ENCODE data around the gene LUC7L2.
"Not testable (repeated sequence)": the region's sequence is repeated elsewhere in the genome, so short reads cannot be mapped to it uniquely, and the experiment has no call there.

The LUC7L2 gene

DNA sequence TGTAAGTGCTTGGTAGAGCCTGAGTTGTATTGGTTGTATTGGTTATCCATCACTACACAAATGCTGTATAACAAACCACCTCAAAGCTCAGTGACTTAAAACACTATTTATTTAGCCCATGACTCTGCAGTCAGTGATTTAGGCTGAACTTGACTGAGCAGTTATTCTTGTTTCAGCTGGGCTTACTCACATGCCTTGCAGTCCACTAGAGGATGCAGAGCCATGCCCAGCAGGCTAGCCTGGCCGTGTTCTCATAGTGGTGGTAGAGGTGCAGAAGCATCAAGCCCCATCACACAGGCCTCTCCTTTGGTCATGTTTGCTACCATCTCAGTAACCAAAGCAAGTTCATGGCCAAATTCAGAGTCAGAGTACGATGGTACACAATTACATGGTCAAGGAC, 43.9 kb downstream of the LUC7L2 start:
- Histone ChIP-seq H3K4me3 (no peak overlapping the region), H3K9me3 (replicated peaks in 1 of 11) (no peaks in the 10 kb centered on the region), H3K4me1 (no peaks in the 10 kb centered on the region), H3K9ac (no peak overlapping the region), H3K36me3 (peaks cover 95 to 100% (median 98%) of the 10 kb centered on the region in 11 experiments), H3K27ac (no peak overlapping the region), H3K4me2 (no peak overlapping the region), H4K20me1 (peaks cover 10 to 56% (median 43%) of the 10 kb centered on the region in 11 experiments; a peak in 20 of 22 replicates), H3K27me3 (no peaks in the 10 kb centered on the region)
- TF ChIP-seq Cebpa-rat (IDR thresholded peaks at IDR 0.05), result no peak

DNA sequence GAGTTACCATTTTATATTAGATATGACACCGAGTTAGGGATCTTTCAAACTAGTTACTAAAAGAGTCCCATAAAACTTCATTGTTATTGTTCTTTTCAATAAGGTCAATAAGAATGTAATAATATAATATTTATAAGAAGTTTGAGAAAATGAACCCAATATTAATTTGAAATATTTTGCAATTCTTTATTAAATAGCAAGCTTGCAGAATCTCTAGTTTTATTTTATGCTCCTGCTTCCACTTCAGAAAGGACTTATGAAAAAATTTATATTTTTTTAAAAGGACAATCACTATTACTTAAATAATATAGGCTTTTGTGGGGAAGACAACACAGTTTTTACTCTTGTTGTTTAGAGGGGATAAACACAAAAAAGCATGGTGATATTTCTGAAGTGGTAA, 47.9 kb downstream of the LUC7L2 start:
- H3K9me3 ChIP-seq (replicated peaks in 1 of 11), result no peaks in the 10 kb centered on the region
- H3K4me1 ChIP-seq, result no peaks in the 10 kb centered on the region
- peaks cover 99 to 100% (median 100%) of the 10 kb centered on the region in 11 experiments for H3K36me3 ChIP-seq
- TF ChIP-seq Cebpa-rat (IDR thresholded peaks at IDR 0.05), result no peak
- no peaks in the 10 kb centered on the region for H3K27me3 ChIP-seq
- no peak overlapping the region for H3K4me3 ChIP-seq
- H3K9ac ChIP-seq, result no peak overlapping the region
- peaks cover 2 to 33% (median 25%) of the 10 kb centered on the region in 11 experiments; a peak in 19 of 22 replicates for H4K20me1 ChIP-seq
- no peak overlapping the region for H3K27ac ChIP-seq
- H3K4me2 ChIP-seq, result no peak overlapping the region

DNA sequence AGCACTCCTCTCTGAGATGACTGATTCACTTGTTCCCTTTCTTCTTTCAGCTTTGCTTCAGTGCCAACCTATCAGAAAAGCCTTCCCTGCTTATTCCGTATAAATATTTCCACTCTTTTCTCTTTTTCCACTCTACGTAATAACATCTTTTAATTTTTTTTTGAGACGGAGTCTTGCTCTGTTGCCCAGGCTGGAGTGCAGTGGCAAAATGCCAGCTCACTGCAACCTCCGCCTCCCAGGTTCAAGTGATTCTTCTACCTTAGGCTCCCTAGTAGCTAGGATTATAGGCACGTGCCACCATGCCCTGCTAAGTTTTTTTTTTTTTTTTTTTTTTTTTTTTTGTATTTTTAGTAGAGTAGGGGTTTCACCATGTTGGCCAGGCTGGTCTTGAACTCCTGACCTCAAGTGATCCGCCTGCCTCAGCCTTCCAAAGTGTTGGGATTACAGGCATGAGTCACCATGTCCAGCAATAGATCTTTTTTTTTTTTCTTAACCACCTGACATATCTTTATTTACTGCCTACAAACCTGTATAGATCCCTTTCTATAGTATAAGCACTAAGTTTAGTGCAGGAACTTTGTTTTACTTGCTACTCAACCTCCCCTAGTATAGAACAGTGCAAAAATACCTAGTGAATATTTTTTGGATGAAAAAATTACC, 55.2 kb downstream of the LUC7L2 start:
- not testable (repeated sequence) for H3K4me3 ChIP-seq; H3K9me3 ChIP-seq (replicated peaks in 1 of 11); H3K27ac ChIP-seq; H3K27me3 ChIP-seq; H3K9ac ChIP-seq; H3K4me1 ChIP-seq; H3K4me2 ChIP-seq
- H4K20me1 ChIP-seq, result peaks cover 3 to 37% (median 17%) of the 10 kb centered on the region in 11 experiments; a peak in 15 of 22 replicates
- peaks cover 97 to 98% (median 98%) of the 10 kb centered on the region in 11 experiments for H3K36me3 ChIP-seq

DNA sequence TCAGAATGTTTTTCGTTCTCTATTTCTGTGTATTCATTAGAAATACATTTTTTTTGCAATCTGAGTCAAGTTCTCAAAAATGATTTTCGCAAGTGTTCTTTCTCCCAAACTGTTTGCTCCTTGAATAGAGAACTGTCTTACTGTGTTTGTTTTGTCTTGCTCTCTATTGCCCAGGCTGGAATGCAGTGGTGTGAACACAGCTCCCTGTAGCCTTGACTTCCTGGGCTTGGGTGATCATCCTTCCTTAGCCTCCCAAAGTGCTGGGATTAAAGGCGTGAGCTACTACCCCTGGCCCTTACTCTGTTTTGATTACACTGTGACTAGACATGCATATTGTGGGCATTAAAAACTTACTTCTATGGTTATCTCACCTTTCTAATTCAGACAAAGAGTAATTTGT, 56.7 kb downstream of the LUC7L2 start:
- no peak for TF ChIP-seq Cebpa-rat (IDR thresholded peaks at IDR 0.05)
- Histone ChIP-seq H3K4me3 (no peak overlapping the region), H3K9me3 (replicated peaks in 1 of 11) (no peaks in the 10 kb centered on the region), H3K36me3 (peaks cover 96 to 98% (median 98%) of the 10 kb centered on the region in 11 experiments), H3K4me1 (no peaks in the 10 kb centered on the region), H3K27ac (no peak overlapping the region), H3K27me3 (no peaks in the 10 kb centered on the region), H3K9ac (no peak overlapping the region), H3K4me2 (no peak overlapping the region), H4K20me1 (peaks cover 3 to 50% (median 25%) of the 10 kb centered on the region in 11 experiments; a peak in 17 of 22 replicates)

DNA sequence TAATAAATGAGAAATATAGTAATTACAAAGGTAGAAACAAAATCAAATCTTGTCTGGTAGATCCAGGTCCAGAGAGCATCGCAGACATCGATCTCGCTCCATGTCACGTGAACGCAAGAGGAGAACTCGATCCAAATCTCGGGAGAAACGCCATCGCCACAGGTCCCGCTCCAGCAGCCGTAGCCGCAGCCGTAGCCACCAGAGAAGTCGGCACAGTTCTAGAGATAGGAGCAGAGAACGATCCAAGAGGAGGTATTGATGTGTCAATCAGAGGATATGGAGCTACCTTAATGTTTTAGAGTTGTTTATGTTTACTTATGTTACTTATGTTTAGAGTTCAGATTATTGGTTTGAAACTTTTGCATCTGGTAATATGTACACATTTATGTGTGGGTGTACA, 57.8 kb downstream of the LUC7L2 start:
- Histone ChIP-seq H4K20me1 (peaks cover 0 to 61% (median 32%) of the 10 kb centered on the region in 11 experiments; a peak in 17 of 22 replicates), H3K9ac (no peak overlapping the region), H3K9me3 (replicated peaks in 1 of 11) (no peaks in the 10 kb centered on the region), H3K4me3 (no peak overlapping the region), H3K27ac (no peak overlapping the region), H3K4me1 (no peaks in the 10 kb centered on the region), H3K36me3 (peaks cover 96 to 98% (median 98%) of the 10 kb centered on the region in 11 experiments), H3K4me2 (no peak overlapping the region), H3K27me3 (no peaks in the 10 kb centered on the region)
- TF ChIP-seq Cebpa-rat (IDR thresholded peaks at IDR 0.05), result no peak

DNA sequence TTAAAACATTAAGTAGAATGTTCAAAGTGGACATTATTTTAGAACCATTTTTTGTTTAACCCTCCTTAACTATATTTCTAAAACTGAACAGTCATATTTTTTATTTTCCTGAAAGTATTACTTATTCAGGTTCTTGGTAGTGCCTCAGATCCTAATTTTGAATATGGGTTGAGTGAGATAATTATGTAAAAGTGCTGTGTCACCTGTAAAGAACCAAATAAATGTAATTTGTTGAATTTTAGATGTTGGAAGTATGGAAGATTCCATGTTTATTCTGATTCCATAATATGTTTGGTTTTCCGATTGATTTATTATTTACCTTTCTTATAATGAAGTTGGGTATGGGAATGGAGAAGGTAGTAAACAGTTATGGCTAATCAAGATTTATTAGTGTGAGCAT, 61.4 kb downstream of the LUC7L2 start:
- no peaks in the 10 kb centered on the region for H3K9me3 ChIP-seq (replicated peaks in 1 of 11)
- no peak overlapping the region for H3K4me3 ChIP-seq
- H4K20me1 ChIP-seq, result peaks cover 9 to 66% (median 35%) of the 10 kb centered on the region in 11 experiments; a peak in 16 of 22 replicates
- no peaks in the 10 kb centered on the region for H3K27me3 ChIP-seq
- H3K4me2 ChIP-seq, result no peak overlapping the region
- H3K9ac ChIP-seq, result no peak overlapping the region
- H3K27ac ChIP-seq, result no peak overlapping the region
- peaks cover 91 to 99% (median 97%) of the 10 kb centered on the region in 11 experiments for H3K36me3 ChIP-seq
- TF ChIP-seq Cebpa-rat (IDR thresholded peaks at IDR 0.05), result no peak
- no peaks in the 10 kb centered on the region for H3K4me1 ChIP-seq

DNA sequence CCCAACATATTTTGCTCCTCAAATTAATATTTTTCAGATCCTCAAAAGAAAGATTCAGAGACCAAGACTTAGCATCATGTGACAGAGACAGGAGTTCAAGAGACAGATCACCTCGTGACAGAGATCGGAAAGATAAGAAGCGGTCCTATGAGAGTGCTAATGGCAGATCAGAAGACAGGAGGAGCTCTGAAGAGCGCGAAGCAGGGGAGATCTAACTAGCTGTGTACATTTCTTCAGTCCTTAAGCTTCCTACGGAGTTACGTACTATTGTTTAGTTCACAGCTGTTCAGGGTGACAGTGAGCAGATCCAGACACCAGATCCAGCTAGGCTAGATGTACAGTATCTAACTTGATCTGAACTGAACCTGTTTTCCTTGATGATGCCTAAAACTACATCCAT, 62.4 kb downstream of the LUC7L2 start:
- Histone ChIP-seq H3K9me3 (replicated peaks in 1 of 11) (no peaks in the 10 kb centered on the region), H3K27me3 (no peaks in the 10 kb centered on the region), H3K36me3 (peaks cover 89 to 99% (median 96%) of the 10 kb centered on the region in 11 experiments), H3K4me2 (no peak overlapping the region), H3K4me1 (no peaks in the 10 kb centered on the region), H3K4me3 (no peak overlapping the region), H3K9ac (no peak overlapping the region), H4K20me1 (peaks cover 9 to 66% (median 35%) of the 10 kb centered on the region in 11 experiments; a peak in 18 of 22 replicates), H3K27ac (no peak overlapping the region)
- TF ChIP-seq Cebpa-rat (IDR thresholded peaks at IDR 0.05), result no peak

DNA sequence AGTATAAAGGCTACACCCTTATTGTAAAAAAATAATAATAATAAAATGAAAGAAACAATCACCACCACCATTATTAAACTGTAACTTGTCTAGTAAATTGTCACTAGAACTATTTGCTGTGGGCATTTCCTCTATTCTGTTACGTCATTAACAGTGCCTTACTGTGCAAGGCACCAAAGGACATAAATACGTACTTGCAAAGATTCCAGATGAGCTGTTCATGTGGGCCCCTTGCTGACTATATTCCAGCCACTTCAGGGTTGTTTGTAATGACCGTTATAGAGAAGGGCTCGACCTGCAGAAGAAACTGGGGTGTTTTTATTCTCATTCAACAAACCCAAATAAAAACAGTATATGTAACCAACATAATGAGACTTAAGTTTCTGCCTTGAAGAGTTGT, 63.4 kb downstream of the LUC7L2 start:
- Histone ChIP-seq H3K9me3 (replicated peaks in 1 of 11) (no peaks in the 10 kb centered on the region), H4K20me1 (peaks cover 9 to 60% (median 35%) of the 10 kb centered on the region in 11 experiments; a peak in 18 of 22 replicates), H3K9ac (no peak overlapping the region), H3K27ac (no peak overlapping the region), H3K27me3 (no peaks in the 10 kb centered on the region), H3K4me2 (no peak overlapping the region), H3K4me1 (no peaks in the 10 kb centered on the region), H3K36me3 (peaks cover 89 to 99% (median 96%) of the 10 kb centered on the region in 11 experiments), H3K4me3 (no peak overlapping the region)
- no peak for TF ChIP-seq Cebpa-rat (IDR thresholded peaks at IDR 0.05)

DNA sequence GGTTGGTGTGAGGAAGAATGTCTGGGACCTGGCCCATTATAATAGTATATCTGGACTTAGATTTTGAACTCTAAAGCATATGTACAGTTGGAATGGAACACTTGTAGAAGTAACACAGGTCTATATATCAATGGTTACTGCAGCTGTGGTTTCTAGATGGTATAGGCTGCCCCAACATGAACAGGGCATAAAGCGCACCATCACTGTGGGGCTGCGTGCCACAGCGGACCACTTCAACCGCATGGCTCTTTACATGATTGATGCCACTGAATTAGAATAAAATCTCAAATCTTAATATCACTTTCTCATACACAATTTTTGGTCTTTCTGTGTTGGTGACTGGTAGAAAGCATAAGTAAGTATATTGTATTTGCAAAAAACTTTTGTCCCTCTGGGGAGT, 64.3 kb downstream of the LUC7L2 start:
- H3K27me3 ChIP-seq, result no peaks in the 10 kb centered on the region
- H3K4me1 ChIP-seq, result no peaks in the 10 kb centered on the region
- no peak overlapping the region for H3K9ac ChIP-seq
- no peak for TF ChIP-seq Cebpa-rat (IDR thresholded peaks at IDR 0.05)
- H3K9me3 ChIP-seq (replicated peaks in 1 of 11), result no peaks in the 10 kb centered on the region
- H3K27ac ChIP-seq, result no peak overlapping the region
- H4K20me1 ChIP-seq, result peaks cover 6 to 56% (median 35%) of the 10 kb centered on the region in 11 experiments; a peak in 17 of 22 replicates
- H3K4me2 ChIP-seq, result no peak overlapping the region
- no peak overlapping the region for H3K4me3 ChIP-seq
- H3K36me3 ChIP-seq, result peaks cover 83 to 99% (median 93%) of the 10 kb centered on the region in 11 experiments

DNA sequence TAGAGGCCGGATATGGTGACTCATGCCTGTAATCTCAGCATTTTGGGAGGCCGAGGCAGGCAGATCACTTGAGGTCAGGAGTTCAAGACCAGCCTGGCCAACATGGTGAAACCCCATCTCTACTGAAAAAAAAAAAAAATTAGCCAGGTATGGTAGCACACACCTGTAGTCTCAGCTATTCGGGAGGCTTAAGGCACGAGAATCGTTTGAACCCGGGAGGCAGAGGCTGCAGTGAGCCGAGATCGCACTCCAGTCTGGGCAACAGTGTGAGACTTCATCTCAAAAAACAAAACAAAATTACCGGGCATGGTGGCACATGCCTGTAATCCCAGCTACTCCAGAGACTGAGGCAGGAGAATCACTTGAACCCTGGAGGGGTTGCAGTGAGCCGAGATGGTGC, 66.0 kb downstream of the LUC7L2 start:
- not testable (repeated sequence) for H3K4me3 ChIP-seq; H3K27ac ChIP-seq; H3K4me1 ChIP-seq; H3K9ac ChIP-seq; H3K4me2 ChIP-seq; H3K27me3 ChIP-seq; H3K9me3 ChIP-seq (replicated peaks in 1 of 11)
- Histone ChIP-seq H3K36me3 (peaks cover 66 to 85% (median 78%) of the 10 kb centered on the region in 11 experiments), H4K20me1 (peaks cover 5 to 40% (median 24%) of the 10 kb centered on the region in 11 experiments; a peak in 17 of 22 replicates)
